Measurements from ENCODE around the gene PAMR1.

PAMR1 gene

GRCh38 chr11:35403765-35404387, 121.5 kb downstream of the PAMR1 start:
- DNase-seq (ENCODE audit: low spot score): no peak

- no peak for DNase-seq (ENCODE audit: low spot score)
These were observed 122.4 kb downstream of the PAMR1 start for GRCh38 chr11:35402751-35403660.

- DNase-seq (ENCODE audit: low spot score): no peak
These were observed 126.5 kb downstream of the PAMR1 start for GRCh38 chr11:35398881-35399280.

- DNase-seq (ENCODE audit: low spot score): no peak
These were observed 130.5 kb downstream of the PAMR1 start for GRCh38 chr11:35394941-35395340.

- DNase-seq (ENCODE audit: low spot score): no peak
These were observed 132.3 kb downstream of the PAMR1 start for GRCh38 chr11:35393098-35393497.

GRCh38 chr11:35391922-35392688, 133.3 kb downstream of the PAMR1 start:
- peak; percentile 82 for DNase-seq (ENCODE audit: low spot score)

GRCh38 chr11:35390737-35391682, 134.4 kb downstream of the PAMR1 start:
- peak; percentile 71 for DNase-seq (ENCODE audit: low spot score)

- DNase-seq (ENCODE audit: low spot score): peak; percentile 15
These were observed 135.4 kb downstream of the PAMR1 start for GRCh38 chr11:35389897-35390465.

- DNase-seq (ENCODE audit: low spot score): no peak
These were observed 136.3 kb downstream of the PAMR1 start for GRCh38 chr11:35389112-35389511.

GRCh38 chr11:35388061-35388460, 137.4 kb downstream of the PAMR1 start:
- no peak for DNase-seq (ENCODE audit: low spot score)

- no peak for DNase-seq (ENCODE audit: low spot score)
These were observed 138.1 kb downstream of the PAMR1 start for GRCh38 chr11:35387111-35387982.

- no peak for DNase-seq (ENCODE audit: low spot score)
These were observed 141.5 kb downstream of the PAMR1 start for GRCh38 chr11:35383953-35384352.
